Type B pancreatic cell (in vitro differentiated cells): ENCODE results near the gene PRPH2. TPM values are rescaled to one million over a fixed set of nuclear protein-coding genes. Genes with fewer than 3 reads are reported as not detected.

Experiments
- DNase-seq: peaks from one replicate; pipeline ENCODE4 v3.0.0; 2021; ENCODE audit warnings: mixed read lengths; ENCODE audit not compliant: unreplicated experiment; ENCODE audit errors: extremely low spot score
- H3K27ac Mint-ChIP-seq: 2 replicates; pipeline ENCODE4 v1.8.0; 2021; ENCODE audit warnings: mild to moderate bottlenecking, mixed read lengths
- H3K27me3 Mint-ChIP-seq: 2 replicates; pipeline ENCODE4 v1.8.0; 2021; ENCODE audit warnings: mixed read lengths
- H3K36me3 Mint-ChIP-seq: 2 replicates; pipeline ENCODE4 v1.8.0; 2021; ENCODE audit warnings: mixed read lengths
- H3K4me1 Mint-ChIP-seq: one replicate; pipeline ENCODE4 v1.8.0; 2021; ENCODE audit warnings: mixed read lengths; ENCODE audit not compliant: unreplicated experiment
- H3K4me3 Mint-ChIP-seq: 2 replicates; pipeline ENCODE4 v1.8.0; 2021; ENCODE audit warnings: mild to moderate bottlenecking, mixed read lengths
- H3K9me3 Mint-ChIP-seq: 2 replicates; pipeline ENCODE4 v1.8.0; 2021; ENCODE audit warnings: mixed read lengths
- total RNA-seq: library from RNA; stranded (reverse); gene quantifications from 2 replicates; pipeline ENCODE4 v1.2.1, GENCODE V29; 2021; ENCODE audit warnings: low replicate concordance
- TF ChIP-seq, protein P1 (sequence below): fragments of 200-600 bp; sonication (generic); conservative IDR thresholded peaks from 2 replicates; pipeline ENCODE4 v1.5.0; 2021; ENCODE audit warnings: antibody characterized with exemption, mild to moderate bottlenecking

Gene PRPH2
- total RNA-seq, 1 donor from 2014 or later, result not detected

DNA sequence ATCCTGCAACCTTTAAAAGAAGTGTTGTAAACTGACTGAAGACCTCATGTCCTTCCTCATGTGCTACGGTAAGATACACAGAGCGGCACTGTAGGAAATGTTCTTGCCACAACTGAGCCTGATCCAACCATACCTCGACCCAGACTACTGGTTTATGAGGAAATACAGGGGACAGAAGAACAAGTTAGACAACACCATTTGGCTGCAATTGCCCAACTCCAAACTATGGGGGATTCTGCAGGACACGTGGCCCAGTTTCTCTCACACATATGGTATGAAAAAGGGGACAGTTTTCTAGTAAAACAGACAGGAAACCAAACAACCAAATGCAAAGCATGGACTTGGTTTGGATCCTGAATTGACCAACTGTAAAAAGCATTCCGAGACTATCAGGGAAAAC, 10.5 kb downstream of the PRPH2 start:
- no peak for DNase-seq
- Mint-ChIP-seq H3K9me3 (peaks cover 9% of the 10 kb centered on the region), H3K27me3 (no peaks in the 10 kb centered on the region), H3K36me3 (no peaks in the 10 kb centered on the region), H3K4me1 (peaks cover 10% of the 10 kb centered on the region), H3K4me3 (no peak overlapping the region), H3K27ac (no peak overlapping the region)
- TF ChIP-seq, protein P1, sequence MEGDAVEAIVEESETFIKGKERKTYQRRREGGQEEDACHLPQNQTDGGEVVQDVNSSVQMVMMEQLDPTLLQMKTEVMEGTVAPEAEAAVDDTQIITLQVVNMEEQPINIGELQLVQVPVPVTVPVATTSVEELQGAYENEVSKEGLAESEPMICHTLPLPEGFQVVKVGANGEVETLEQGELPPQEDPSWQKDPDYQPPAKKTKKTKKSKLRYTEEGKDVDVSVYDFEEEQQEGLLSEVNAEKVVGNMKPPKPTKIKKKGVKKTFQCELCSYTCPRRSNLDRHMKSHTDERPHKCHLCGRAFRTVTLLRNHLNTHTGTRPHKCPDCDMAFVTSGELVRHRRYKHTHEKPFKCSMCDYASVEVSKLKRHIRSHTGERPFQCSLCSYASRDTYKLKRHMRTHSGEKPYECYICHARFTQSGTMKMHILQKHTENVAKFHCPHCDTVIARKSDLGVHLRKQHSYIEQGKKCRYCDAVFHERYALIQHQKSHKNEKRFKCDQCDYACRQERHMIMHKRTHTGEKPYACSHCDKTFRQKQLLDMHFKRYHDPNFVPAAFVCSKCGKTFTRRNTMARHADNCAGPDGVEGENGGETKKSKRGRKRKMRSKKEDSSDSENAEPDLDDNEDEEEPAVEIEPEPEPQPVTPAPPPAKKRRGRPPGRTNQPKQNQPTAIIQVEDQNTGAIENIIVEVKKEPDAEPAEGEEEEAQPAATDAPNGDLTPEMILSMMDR, result no peak

DNA sequence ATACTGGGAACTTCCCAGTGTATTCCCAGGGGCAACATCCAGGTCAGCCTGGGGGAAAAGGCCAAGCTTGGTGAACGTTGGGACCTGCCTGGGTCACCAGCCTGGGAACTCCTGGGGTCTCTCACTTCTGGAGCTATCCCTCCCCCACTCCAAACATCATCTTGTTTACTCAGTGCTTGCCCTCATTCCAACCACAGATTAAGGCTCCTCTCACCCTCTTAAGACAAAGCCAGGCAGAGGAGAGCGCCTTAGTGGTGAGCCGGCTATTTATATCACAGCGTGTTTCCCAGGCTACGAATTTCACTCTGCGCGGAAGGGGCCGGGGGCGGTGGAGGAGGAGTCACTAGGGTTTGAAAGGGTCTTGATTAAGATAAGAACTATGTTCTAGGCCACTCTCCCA, 12.1 kb downstream of the PRPH2 start:
- H3K4me1 Mint-ChIP-seq, result peaks cover 10% of the 10 kb centered on the region
- TF ChIP-seq, protein P1, result no peak
- no peaks in the 10 kb centered on the region for H3K36me3 Mint-ChIP-seq
- no peaks in the 10 kb centered on the region for H3K27me3 Mint-ChIP-seq
- H3K4me3 Mint-ChIP-seq, result no peak overlapping the region
- DNase-seq, result no peak
- peak overlapping the region; percentile 61 for H3K27ac Mint-ChIP-seq
- peaks cover 9% of the 10 kb centered on the region for H3K9me3 Mint-ChIP-seq

DNA sequence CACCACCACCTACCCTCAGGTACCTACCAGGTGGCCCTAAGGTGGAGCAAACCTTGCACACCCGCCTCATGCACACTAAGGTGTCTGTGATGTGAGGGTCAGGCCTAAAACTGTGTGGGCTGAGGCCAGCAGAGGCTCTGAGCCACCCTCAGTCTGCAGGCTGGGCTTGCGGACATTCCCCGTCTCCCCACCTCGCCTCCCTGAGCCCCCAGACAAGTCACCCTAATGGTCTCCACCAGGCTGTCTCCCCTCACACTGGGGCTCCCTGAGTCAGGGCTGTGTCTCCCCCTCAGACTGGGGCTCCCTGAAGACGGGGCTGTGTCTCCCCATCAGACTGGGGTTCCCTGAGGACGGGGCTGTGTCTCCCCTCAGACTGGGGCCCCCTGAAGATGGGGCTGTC, 12.5 kb downstream of the PRPH2 start:
- Mint-ChIP-seq H3K27ac (no peak overlapping the region), H3K36me3 (no peaks in the 10 kb centered on the region), H3K27me3 (no peaks in the 10 kb centered on the region), H3K4me1 (peaks cover 10% of the 10 kb centered on the region), H3K9me3 (peaks cover 9% of the 10 kb centered on the region), H3K4me3 (no peak overlapping the region)
- TF ChIP-seq, protein P1, result no peak
- DNase-seq, result no peak

DNA sequence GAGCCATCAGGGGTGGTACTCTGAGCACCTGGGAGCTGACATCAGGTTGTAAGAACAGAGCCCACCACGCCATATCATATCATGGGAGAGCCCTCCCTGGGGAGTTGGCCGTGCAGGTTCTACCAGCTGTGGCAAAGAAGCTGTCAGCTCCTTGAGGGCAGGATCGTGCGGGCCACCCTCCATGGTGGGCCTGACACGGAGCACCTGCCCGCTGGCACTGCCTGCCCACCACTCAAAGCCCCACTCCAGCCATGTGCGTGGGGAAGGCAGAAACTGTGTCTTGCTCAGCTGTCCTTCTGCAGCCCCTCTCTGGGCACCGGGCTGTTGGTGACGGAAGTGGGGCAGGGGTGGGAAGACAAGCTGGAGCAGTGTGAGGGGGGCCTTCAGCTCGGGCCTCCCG, 14.3 kb downstream of the PRPH2 start:
- TF ChIP-seq, protein P1, result no peak
- Mint-ChIP-seq H3K9me3 (peaks cover 9% of the 10 kb centered on the region), H3K4me1 (peaks cover 10% of the 10 kb centered on the region), H3K27ac (no peak overlapping the region), H3K4me3 (no peak overlapping the region), H3K27me3 (no peaks in the 10 kb centered on the region), H3K36me3 (no peaks in the 10 kb centered on the region)
- no peak for DNase-seq

DNA sequence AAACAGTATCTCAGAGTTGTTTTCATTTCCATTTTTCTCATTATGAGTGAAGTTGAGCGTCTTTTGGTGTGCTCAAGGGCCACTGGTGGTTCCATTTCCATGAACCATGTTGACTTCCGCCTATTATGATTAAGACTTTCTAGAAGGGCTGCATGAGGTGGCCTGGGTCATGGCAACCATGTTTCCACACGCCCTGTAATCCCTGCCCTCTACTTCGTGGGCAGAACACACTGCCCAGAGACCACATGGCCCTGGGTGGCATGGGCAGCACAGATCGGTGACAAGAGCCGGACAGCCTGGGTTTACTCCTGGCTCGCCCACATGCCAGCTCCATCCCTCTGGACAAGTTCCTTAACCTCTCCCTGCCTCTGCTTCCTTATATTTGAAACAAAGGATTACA, 14.8 kb downstream of the PRPH2 start:
- no peak overlapping the region for H3K4me3 Mint-ChIP-seq
- H3K4me1 Mint-ChIP-seq, result peaks cover 10% of the 10 kb centered on the region
- no peak for DNase-seq
- TF ChIP-seq, protein P1, result no peak
- H3K9me3 Mint-ChIP-seq, result peaks cover 9% of the 10 kb centered on the region
- no peaks in the 10 kb centered on the region for H3K36me3 Mint-ChIP-seq
- no peaks in the 10 kb centered on the region for H3K27me3 Mint-ChIP-seq
- H3K27ac Mint-ChIP-seq, result no peak overlapping the region

DNA sequence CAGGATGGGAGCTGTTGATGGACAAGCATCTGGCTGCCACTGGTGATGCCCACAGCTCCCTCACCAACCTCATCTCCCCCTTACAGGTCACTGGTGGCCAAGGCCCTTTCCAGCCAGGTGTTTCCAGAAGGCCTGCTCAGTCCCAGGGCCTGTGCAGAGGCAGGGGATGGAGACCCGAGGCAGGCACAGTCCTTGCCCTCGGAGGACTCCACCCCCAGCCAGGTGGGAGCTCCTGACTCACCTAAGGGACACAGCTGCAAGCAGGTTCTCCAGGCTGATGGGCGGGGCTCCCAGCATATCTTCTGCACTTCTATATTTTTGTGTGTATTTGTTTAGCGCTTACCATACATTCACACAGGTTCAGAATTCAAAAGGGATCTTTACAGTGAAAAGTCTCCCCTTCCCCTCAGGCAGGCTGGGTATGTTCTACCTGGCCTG, 17.4 kb downstream of the PRPH2 start:
- no peak overlapping the region for H3K4me3 Mint-ChIP-seq
- TF ChIP-seq, protein P1, result no peak
- no peaks in the 10 kb centered on the region for H3K9me3 Mint-ChIP-seq
- H3K36me3 Mint-ChIP-seq, result no peaks in the 10 kb centered on the region
- no peak for DNase-seq
- H3K27me3 Mint-ChIP-seq, result no peaks in the 10 kb centered on the region
- H3K27ac Mint-ChIP-seq, result no peak overlapping the region
- H3K4me1 Mint-ChIP-seq, result no peaks in the 10 kb centered on the region
